CD4-positive, alpha-beta T cell (primary cell): Measurements from ENCODE around the gene PKLR. TPM values are rescaled to one million over a fixed set of nuclear protein-coding genes. Genes with fewer than 3 reads are reported as not detected.

Experiments used
- ATAC-seq: fragments of 200-7000 bp; cut with Tn5 transposase; one replicate; pipeline ENCODE4 v1.10.0; 2022; ENCODE audit warnings: mild to moderate bottlenecking; ENCODE audit not compliant: poor library complexity
- CTCF ChIA-PET: fragments of 350-600 bp; sonication (Branson Sonifier 250); formaldehyde crosslinking; loops from one replicate; lab custom pipeline; 2021; ENCODE audit warnings: antibody characterized with exemption, inconsistent platforms; lab: Charles Lee
- POLR2A ChIA-PET: fragments of 350-600 bp; sonication (Branson Sonifier 250); formaldehyde crosslinking; loops from one replicate; lab custom pipeline; 2021; ENCODE audit warnings: antibody characterized with exemption, inconsistent platforms; lab: Charles Lee
- DNase-seq, 14 experiments: peaks; one replicate each; pipeline ENCODE4 v3.0.0-alpha.2; 2013 to 2020; ENCODE audit warnings: mixed read lengths in 2 of 14
- H3K27ac ChIP-seq, 2 donors: one replicate each; pipeline versions ENCODE4 v1.5.1 to v1.7.0; 2013; ENCODE audit warnings: low read length in 2 of 2, low read depth in 1 of 2, mild to moderate bottlenecking in 1 of 2
- H3K27me3 ChIP-seq, 2 experiments: 1 replicate in 1 of 2; 2 replicates in 1 of 2; pipeline versions ENCODE4 v1.6.1 to v1.7.0; 2013; ENCODE audit warnings: low read length in 2 of 2, control low read depth in 1 of 2, mild to moderate bottlenecking in 1 of 2, moderate library complexity in 1 of 2; ENCODE audit not compliant: insufficient read depth in 2 of 2, control insufficient read depth in 1 of 2
- H3K36me3 ChIP-seq: one replicate; pipeline ENCODE4 v1.6.1; 2013; ENCODE audit warnings: low read length, control low read depth; ENCODE audit not compliant: insufficient read depth
- H3K4me1 ChIP-seq: one replicate; pipeline ENCODE4 v1.6.1; 2013; ENCODE audit warnings: low read length, control low read depth; ENCODE audit not compliant: insufficient read depth
- H3K4me3 ChIP-seq: one replicate; pipeline ENCODE4 v1.5.1; 2013; ENCODE audit warnings: mild to moderate bottlenecking, low read length, moderate library complexity
- H3K9me3 ChIP-seq, 2 experiments: 1 replicate in 1 of 2; 2 replicates in 1 of 2; pipeline versions ENCODE4 v1.6.1 to v1.7.0; 2013; ENCODE audit warnings: low read length in 2 of 2, mild to moderate bottlenecking in 2 of 2, control low read depth in 1 of 2, moderate library complexity in 1 of 2; ENCODE audit not compliant: control insufficient read depth in 1 of 2, insufficient read depth in 1 of 2
- H3K27ac Mint-ChIP-seq: one replicate; pipeline ENCODE4 v1.8.0; 2020; ENCODE audit warnings: mixed read lengths
- H3K27me3 Mint-ChIP-seq: one replicate; pipeline ENCODE4 v1.8.0; 2021; ENCODE audit warnings: mixed read lengths
- H3K36me3 Mint-ChIP-seq: one replicate; pipeline ENCODE4 v1.8.0; 2021; ENCODE audit warnings: low read depth, mixed read lengths
- H3K4me1 Mint-ChIP-seq: one replicate; pipeline ENCODE4 v1.8.0; 2021; ENCODE audit warnings: low read depth, mixed read lengths
- H3K4me3 Mint-ChIP-seq: one replicate; pipeline ENCODE4 v1.8.0; 2020; ENCODE audit warnings: mild to moderate bottlenecking, mixed read lengths
- H3K9me3 Mint-ChIP-seq: one replicate; pipeline ENCODE4 v1.8.0; 2020; ENCODE audit warnings: mixed read lengths
- CTCF ChIP-seq: fragments of 200-600 bp; IDR thresholded peaks from one replicate; pipeline ENCODE4 v1.8.0; 2022; ENCODE audit warnings: antibody characterized with exemption, mild to moderate bottlenecking
- intact Hi-C, 2 experiments: fragments of 100-400 bp; cut with DNase I in 1 of 2; cut with micrococcal nuclease in 1 of 2; formaldehyde crosslinking; loops; one replicate each; pipeline versions ENCODE4 v1.15.1 to v1.9.0; 2023 to 2025; cut with DNase I, micrococcal nuclease
- total RNA-seq, 174 experiments: library from RNA in 2 of 174; stranded (reverse) in 2 of 174; gene quantifications; one replicate each; pipeline ENCODE4 v1.2.3 and lab custom pipeline; 2021 to 2026

PKLR gene
- total RNA-seq, 2 experiments from 2014 or later = not detected

DNA sequence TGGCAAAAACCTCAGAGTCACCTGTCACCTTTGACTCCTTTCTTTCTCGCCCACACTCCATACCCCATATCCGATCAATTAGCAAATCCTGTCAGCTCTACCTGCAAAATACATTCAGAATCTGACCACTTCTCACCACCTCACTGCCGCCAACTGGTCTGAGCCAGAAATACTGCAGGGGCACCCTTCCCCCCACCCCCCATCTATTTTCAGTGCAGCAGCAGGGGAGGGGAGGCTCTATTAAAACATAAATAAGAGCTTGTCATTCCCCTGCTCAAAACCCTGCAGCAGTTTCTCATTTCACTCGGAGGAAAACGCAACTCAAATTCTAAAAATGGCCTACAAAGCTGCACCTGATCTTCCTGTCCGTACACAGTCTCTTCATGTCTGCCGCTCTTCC, 3.9 kb downstream of the PKLR start:
- Mint-ChIP-seq H3K4me3 (no peak overlapping the region), H3K27me3 (peaks cover 35% of the 10 kb centered on the region), H3K36me3 (no peaks in the 10 kb centered on the region), H3K9me3 (no peaks in the 10 kb centered on the region), H3K27ac (no peak overlapping the region), H3K4me1 (no peaks in the 10 kb centered on the region)
- ChIA-PET CTCF (interaction anchor here (1.8 kb wide), 1 partner anchor 10 kb away, joined by 4 read pairs; no protein-coding TSS in a partner anchor), POLR2A (interaction anchor here (0.7 kb wide), 1 partner anchor 1203 kb away, joined by 3 read pairs; no protein-coding TSS in a partner anchor)
- DNase-seq (no peak), ATAC-seq (no peak)
- intact Hi-C loops = no loop called here
- no peaks in the 10 kb centered on the region for H3K36me3 ChIP-seq
- H3K4me1 ChIP-seq = peaks cover 13% of the 10 kb centered on the region
- no peak overlapping the region for H3K4me3 ChIP-seq
- H3K27ac ChIP-seq = no peak overlapping the region
- peaks cover 25 to 28% of the 10 kb centered on the region in 2 experiments for H3K27me3 ChIP-seq
- no peak for TF ChIP-seq CTCF
- peaks cover 0 to 18% of the 10 kb centered on the region in 2 experiments for H3K9me3 ChIP-seq

GRCh38 chr1:155296661-155297060, 4.6 kb downstream of the PKLR start:
- TF ChIP-seq CTCF = no peak
- POLR2A ChIA-PET = no interaction called here
- intact Hi-C loops = no loop called here

GRCh38 chr1:155295942-155296267, 5.3 kb downstream of the PKLR start:
- H3K4me1 Mint-ChIP-seq = no peaks in the 10 kb centered on the region
- no peak overlapping the region for H3K4me3 ChIP-seq
- peaks cover 25 to 28% of the 10 kb centered on the region in 2 experiments for H3K27me3 ChIP-seq
- ChIA-PET POLR2A (no interaction called here), CTCF (no interaction called here)
- H3K9me3 ChIP-seq = peaks cover 0 to 18% of the 10 kb centered on the region in 2 experiments
- no peak overlapping the region for H3K27ac Mint-ChIP-seq
- H3K36me3 ChIP-seq = no peaks in the 10 kb centered on the region
- no peak overlapping the region for H3K27ac ChIP-seq
- H3K4me3 Mint-ChIP-seq = no peak overlapping the region
- peaks cover 35% of the 10 kb centered on the region for H3K27me3 Mint-ChIP-seq
- no peak for TF ChIP-seq CTCF
- H3K36me3 Mint-ChIP-seq = no peaks in the 10 kb centered on the region
- H3K9me3 Mint-ChIP-seq = no peaks in the 10 kb centered on the region
- no peak for ATAC-seq
- peaks cover 13% of the 10 kb centered on the region for H3K4me1 ChIP-seq
- DNase-seq = no peak
- intact Hi-C loops = no loop called here

More at GRCh38 chr1:155296661-155297060, 4.6 kb downstream of the PKLR start:
- Histone ChIP-seq H3K36me3 (no peaks in the 10 kb centered on the region), H3K4me1 (peaks cover 13% of the 10 kb centered on the region), H3K9me3 (peaks cover 0 to 18% of the 10 kb centered on the region in 2 experiments), H3K27ac (no peak overlapping the region), H3K4me3 (no peak overlapping the region), H3K27me3 (peaks cover 25 to 28% of the 10 kb centered on the region in 2 experiments)
- CTCF ChIA-PET = no interaction called here
- H3K27ac Mint-ChIP-seq = no peak overlapping the region
- DNase-seq (no peak), ATAC-seq (no peak)
- peaks cover 35% of the 10 kb centered on the region for H3K27me3 Mint-ChIP-seq
- no peaks in the 10 kb centered on the region for H3K9me3 Mint-ChIP-seq
- H3K4me3 Mint-ChIP-seq = no peak overlapping the region
- H3K4me1 Mint-ChIP-seq = no peaks in the 10 kb centered on the region
- no peaks in the 10 kb centered on the region for H3K36me3 Mint-ChIP-seq
